Measurements from ENCODE around the gene SLC35G6. TPM values are rescaled to one million over a fixed set of nuclear protein-coding genes. Genes with fewer than 3 reads are reported as not detected.
A peak's percentile ranks its signal among the peaks of the same experiment; 100 is the strongest.

Gene SLC35G6
- total and polyA plus RNA-seq, 2 of the 13 experiments (the other 11 are each of a cell fraction or from before 2014, with no cell fraction given), result 0.07 TPM; not detected in 1

- Histone ChIP-seq H3K4me3 (replicated peaks in 1 of 3; ENCODE audit: insufficient read depth in 1 of 3, low read depth in 2 of 3, low read length in 3 of 3) (no peak overlapping the region), H3K79me2 (ENCODE audit: insufficient read depth, low read length) (peaks cover 12% of the 10 kb centered on the region), H2AFZ (ENCODE audit: low read length) (no peak overlapping the region), H3K27me3 (ENCODE audit: control insufficient read depth in 1 of 2, insufficient read depth in 2 of 2, low read length in 2 of 2) (no peaks in the 10 kb centered on the region), H3K4me2 (ENCODE audit: low read depth, low read length) (no peak overlapping the region), H3K4me1 (ENCODE audit: insufficient read depth, low read length) (peaks cover 26% of the 10 kb centered on the region), H3K36me3 (replicated peaks in 1 of 2; ENCODE audit: control insufficient read depth in 1 of 2, insufficient read depth in 2 of 2, low read length in 2 of 2) (peaks cover 0 to 2% of the 10 kb centered on the region in 2 experiments; a peak in 3 of 5 replicates), H3K9me3 (ENCODE audit: low read length) (no peaks in the 10 kb centered on the region), H3K9ac (ENCODE audit: insufficient read depth, low read depth, low read length) (no peak overlapping the region), H4K20me1 (ENCODE audit: insufficient read depth, low read length) (peaks cover 8% of the 10 kb centered on the region; the same call in 1 of the 2 replicates), H3K27ac (ENCODE audit: extremely low read length, insufficient read depth, low read length) (no peak overlapping the region)
- ATAC-seq (no peak), DNase-seq (ENCODE audit: low spot score) (no peak), FAIRE-seq (no peak)
- in situ Hi-C loops (cut with HindIII; ENCODE audit: extremely low pct_ligation_motif_present, low pct_unique_long_range_greater_than_20kb), result no loop called here
- BruUV-seq (replicated peaks), result no TSS peak
- no peak for TF ChIP-seq ZNF652 (CRISPR knock-in tag; IDR thresholded peaks at IDR 0.05; ENCODE audit: borderline replicate concordance, low read depth)
- TF ChIP-seq MAZ (IDR thresholded peaks at IDR 0.05; ENCODE audit: borderline replicate concordance, low read depth, low read length), result no peak
- TF ChIP-seq MAZ (CRISPR knock-in tag; IDR thresholded peaks at IDR 0.05; ENCODE audit: low read depth), result no peak
- TF ChIP-seq NR2F1 (CRISPR knock-in tag; IDR thresholded peaks at IDR 0.05), result 0 out of 4 replicates have a peak, but pooled peaks of 1 of the 2 experiments have one; percentile 23
- no peak for TF ChIP-seq ZNF343 (CRISPR knock-in tag; IDR thresholded peaks at IDR 0.05)
- peak; percentile 66; the same call in 1 of the 2 replicates for TF ChIP-seq NR2F6 (IDR thresholded peaks at IDR 0.05)
- TF ChIP-seq NR2F6 (CRISPR knock-in tag; IDR thresholded peaks at IDR 0.05), result peak; percentile 50; the same call in 1 of the 2 replicates
- TF ChIP-seq CBX5 (CRISPR knock-in tag; IDR thresholded peaks at IDR 0.05; ENCODE audit: borderline replicate concordance), result no peak
- TF ChIP-seq YY1 (IDR thresholded peaks at IDR 0.05; ENCODE audit: insufficient read depth, insufficient replicate concordance, low read depth, low read length), result peak; percentile 65
- WGBS (ENCODE audit: low lambda C conversion rate), result 97% methylated on average over 16 of the region's 16 CpGs
- POLR2A ChIA-PET, result interaction anchor here (1.4 kb wide), 1 partner anchor 21 kb away, joined by 4 read pairs; no protein-coding TSS in a partner anchor
- CTCF ChIA-PET (ENCODE audit: low intra/inter-chr PET ratio, low total read pairs), result no interaction called here
- intact Hi-C loops (cut with micrococcal nuclease; ENCODE audit: unreplicated experiment), result no loop called here
Measured at GRCh38 chr17:7466639-7467341, 14.5 kb upstream of the SLC35G6 start.

Measured in HepG2 (cell line).